Measurements from ENCODE around the gene CCR7. TPM values are rescaled to one million over a fixed set of nuclear protein-coding genes. Genes with fewer than 3 reads are reported as not detected.
A peak's percentile ranks its signal among the peaks of the same experiment; 100 is the strongest.

Gene CCR7
- polyA plus RNA-seq, 2 of the 4 experiments (the other 2 are of a cell fraction) = 0.84 to 1.4 TPM

- Histone ChIP-seq H3K27ac (peak overlapping the region; percentile 95 to 99), H3K9me3 (no peaks in the 10 kb centered on the region), H3K4me3 (no peak overlapping the region), H3K4me1 (peaks cover 65% of the 10 kb centered on the region), H3K4me2 (peak overlapping the region; percentile 69; the same call in 2 of the 3 replicates)
- ATAC-seq (no peak), DNase-seq (ENCODE audit: low read depth in 1 of 2, low spot score in 1 of 2) (no peak), FAIRE-seq (no peak)
- POLR2A ChIA-PET = interaction anchor here (0.5 to 4.9 kb wide), 10 partner anchors 10 to 91 kb away, joined by 3 to 27 read pairs (median 6); no protein-coding TSS in a partner anchor
- CTCF ChIA-PET = interaction anchor here (0.8 to 26.0 kb wide), 28 partner anchors 11 to 1107 kb away, joined by 3 to 1144 read pairs (median 7); partner anchors contain the start of genes GJD3, IGFBP4, TNS4 and TOP2A
- no peak for TF ChIP-seq NFE2L2 (conservative IDR thresholded peaks at IDR 0.05; ENCODE audit: low read length)
- TF ChIP-seq CTCF (IDR thresholded peaks at IDR 0.05) = no peak
- TF ChIP-seq BHLHE40 (IDR thresholded peaks at IDR 0.05; ENCODE audit: low read depth, low read length) = no peak
- no peak for TF ChIP-seq NR3C1 (IDR thresholded peaks at IDR 0.05)
- TF ChIP-seq TFCP2L1 (CRISPR knock-in tag; IDR thresholded peaks at IDR 0.05) = 0 out of 2 replicates have a peak, but pooled peaks have one; percentile 18
- no peak for TF ChIP-seq PHF8 (IDR thresholded peaks at IDR 0.05; ENCODE audit: borderline replicate concordance, low read depth)
- 91% methylated on average over 10 of the region's 10 CpGs for WGBS (ENCODE audit: missing lambda C conversion rate)
Observed at GRCh38 chr17:40558890-40559563, 6.2 kb downstream of the CCR7 start.

GRCh38 chr17:40558300-40558889 is 6.9 kb downstream of the CCR7 start:
- ATAC-seq (no peak), DNase-seq (ENCODE audit: low read depth in 1 of 2, low spot score in 1 of 2) (no peak), FAIRE-seq (no peak)
- WGBS (ENCODE audit: missing lambda C conversion rate) = 91% methylated on average over 9 of the region's 9 CpGs
- no peak overlapping the region for H3K4me3 ChIP-seq
- POLR2A ChIA-PET = interaction anchor here (1.0 to 4.9 kb wide), 6 partner anchors 10 to 98 kb away, joined by 4 to 27 read pairs (median 5); no protein-coding TSS in a partner anchor
- H3K9me3 ChIP-seq = no peaks in the 10 kb centered on the region
- peak overlapping the region; percentile 95 to 99 for H3K27ac ChIP-seq
- TF ChIP-seq, protein P1, sequence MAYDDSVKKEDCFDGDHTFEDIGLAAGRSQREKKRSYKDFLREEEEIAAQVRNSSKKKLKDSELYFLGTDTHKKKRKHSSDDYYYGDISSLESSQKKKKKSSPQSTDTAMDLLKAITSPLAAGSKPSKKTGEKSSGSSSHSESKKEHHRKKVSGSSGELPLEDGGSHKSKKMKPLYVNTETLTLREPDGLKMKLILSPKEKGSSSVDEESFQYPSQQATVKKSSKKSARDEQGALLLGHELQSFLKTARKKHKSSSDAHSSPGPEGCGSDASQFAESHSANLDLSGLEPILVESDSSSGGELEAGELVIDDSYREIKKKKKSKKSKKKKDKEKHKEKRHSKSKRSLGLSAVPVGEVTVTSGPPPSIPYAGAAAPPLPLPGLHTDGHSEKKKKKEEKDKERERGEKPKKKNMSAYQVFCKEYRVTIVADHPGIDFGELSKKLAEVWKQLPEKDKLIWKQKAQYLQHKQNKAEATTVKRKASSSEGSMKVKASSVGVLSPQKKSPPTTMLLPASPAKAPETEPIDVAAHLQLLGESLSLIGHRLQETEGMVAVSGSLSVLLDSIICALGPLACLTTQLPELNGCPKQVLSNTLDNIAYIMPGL (CRISPR knock-in tag; IDR thresholded peaks at IDR 0.05; ENCODE audit: borderline replicate concordance) = no peak
- TF ChIP-seq CBX2 (IDR thresholded peaks at IDR 0.05; ENCODE audit: borderline replicate concordance, low read depth) = no peak
- TF ChIP-seq, protein P2, sequence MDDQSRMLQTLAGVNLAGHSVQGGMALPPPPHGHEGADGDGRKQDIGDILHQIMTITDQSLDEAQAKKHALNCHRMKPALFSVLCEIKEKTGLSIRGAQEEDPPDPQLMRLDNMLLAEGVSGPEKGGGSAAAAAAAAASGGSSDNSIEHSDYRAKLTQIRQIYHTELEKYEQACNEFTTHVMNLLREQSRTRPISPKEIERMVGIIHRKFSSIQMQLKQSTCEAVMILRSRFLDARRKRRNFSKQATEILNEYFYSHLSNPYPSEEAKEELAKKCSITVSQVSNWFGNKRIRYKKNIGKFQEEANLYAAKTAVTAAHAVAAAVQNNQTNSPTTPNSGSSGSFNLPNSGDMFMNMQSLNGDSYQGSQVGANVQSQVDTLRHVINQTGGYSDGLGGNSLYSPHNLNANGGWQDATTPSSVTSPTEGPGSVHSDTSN (IDR thresholded peaks at IDR 0.05) = no peak
- peak overlapping the region; percentile 6; the same call in 2 of the 3 replicates for H3K4me2 ChIP-seq
- H3K4me1 ChIP-seq = peaks cover 71% of the 10 kb centered on the region
- CTCF ChIA-PET = interaction anchor here (0.8 to 26.0 kb wide), 17 partner anchors 12 to 1108 kb away, joined by 3 to 1144 read pairs (median 23); partner anchors contain the start of genes GJD3, IGFBP4 and TOP2A

- CTCF ChIA-PET = interaction anchor here (1.2 to 26.0 kb wide), 13 partner anchors 12 to 256 kb away, joined by 3 to 1144 read pairs (median 46); partner anchors contain the start of genes GJD3, IGFBP4 and TOP2A
- no peak for ATAC-seq
Observed at GRCh38 chr17:40557531-40558299, 7.6 kb downstream of the CCR7 start.

More at GRCh38 chr17:40557531-40558299, 7.6 kb downstream of the CCR7 start:
- Histone ChIP-seq H3K9me3 (no peaks in the 10 kb centered on the region), H3K4me2 (no peak overlapping the region), H3K4me1 (peaks cover 78% of the 10 kb centered on the region), H3K4me3 (no peak overlapping the region), H3K27ac (peak overlapping the region; percentile 95 to 99)
- 75% methylated on average over 6 of the region's 6 CpGs for WGBS (ENCODE audit: missing lambda C conversion rate)
- FAIRE-seq (no peak), DNase-seq (ENCODE audit: low read depth in 1 of 2, low spot score in 1 of 2) (no peak)
- POLR2A ChIA-PET = interaction anchor here (1.0 to 4.9 kb wide), 5 partner anchors 9 to 97 kb away, joined by 4 to 27 read pairs (median 6); no protein-coding TSS in a partner anchor
- TF ChIP-seq GATA3 (IDR thresholded peaks at IDR 0.05; ENCODE audit: borderline replicate concordance) (no peak), EHMT2 (IDR thresholded peaks at IDR 0.05; ENCODE audit: low read depth) (no peak)
